ENCODE results near the gene ZNF335. TPM values are rescaled to one million over a fixed set of nuclear protein-coding genes. Genes with fewer than 3 reads are reported as not detected.

The ZNF335 gene
- total RNA-seq, 1 experiment from 2014 or later: 8.4 TPM

- in situ Hi-C loops (cut with HindIII; ENCODE audit: low pct_unique_long_range_greater_than_20kb, low sequenced_read_pairs): no loop called here
- DNase-seq (ENCODE audit: low read depth, low spot score): no peak
Observed at GRCh38 chr20:45925821-45926506, 46.0 kb downstream of the ZNF335 start.

GRCh38 chr20:45924391-45925261 is 47.4 kb downstream of the ZNF335 start:
- in situ Hi-C loops (cut with HindIII; ENCODE audit: low pct_unique_long_range_greater_than_20kb, low sequenced_read_pairs): no loop called here
- DNase-seq (ENCODE audit: low read depth, low spot score): no peak

GRCh38 chr20:45921337-45922189 is 50.4 kb downstream of the ZNF335 start:
- in situ Hi-C loops (cut with HindIII; ENCODE audit: low pct_unique_long_range_greater_than_20kb, low sequenced_read_pairs): no loop called here

GRCh38 chr20:45920462-45921336 is 51.3 kb downstream of the ZNF335 start:
- DNase-seq (ENCODE audit: low read depth, low spot score): no peak
- in situ Hi-C loops (cut with HindIII; ENCODE audit: low pct_unique_long_range_greater_than_20kb, low sequenced_read_pairs): no loop called here

More at GRCh38 chr20:45921337-45922189, 50.4 kb downstream of the ZNF335 start:
- no peak for DNase-seq (ENCODE audit: low read depth, low spot score)

- in situ Hi-C loops (cut with HindIII; ENCODE audit: low pct_unique_long_range_greater_than_20kb, low sequenced_read_pairs): no loop called here
- DNase-seq (ENCODE audit: low read depth, low spot score): no peak
Observed at GRCh38 chr20:45919542-45920399, 52.2 kb downstream of the ZNF335 start.

- in situ Hi-C loops (cut with HindIII; ENCODE audit: low pct_unique_long_range_greater_than_20kb, low sequenced_read_pairs): no loop called here
- no peak for DNase-seq (ENCODE audit: low read depth, low spot score)
Observed at GRCh38 chr20:45918779-45919537, 53.0 kb downstream of the ZNF335 start.

- in situ Hi-C loops (cut with HindIII; ENCODE audit: low pct_unique_long_range_greater_than_20kb, low sequenced_read_pairs): no loop called here
- no peak for DNase-seq (ENCODE audit: low read depth, low spot score)
Observed at GRCh38 chr20:45918182-45918737, 53.7 kb downstream of the ZNF335 start.

GRCh38 chr20:45917790-45918141 is 54.2 kb downstream of the ZNF335 start:
- no peak for DNase-seq (ENCODE audit: low read depth, low spot score)
- in situ Hi-C loops (cut with HindIII; ENCODE audit: low pct_unique_long_range_greater_than_20kb, low sequenced_read_pairs): no loop called here

GRCh38 chr20:45913116-45913515 is 58.9 kb downstream of the ZNF335 start:
- DNase-seq (ENCODE audit: low read depth, low spot score): no peak
- in situ Hi-C loops (cut with HindIII; ENCODE audit: low pct_unique_long_range_greater_than_20kb, low sequenced_read_pairs): no loop called here

GRCh38 chr20:45912344-45912682 is 59.7 kb downstream of the ZNF335 start:
- in situ Hi-C loops (cut with HindIII; ENCODE audit: low pct_unique_long_range_greater_than_20kb, low sequenced_read_pairs): no loop called here
- no peak for DNase-seq (ENCODE audit: low read depth, low spot score)

- peak; percentile 24 for DNase-seq (ENCODE audit: low read depth, low spot score)
- in situ Hi-C loops (cut with HindIII; ENCODE audit: low pct_unique_long_range_greater_than_20kb, low sequenced_read_pairs): no loop called here
Observed at GRCh38 chr20:45911486-45912343, 60.3 kb downstream of the ZNF335 start, which contains the start of gene PLTP. Gene PLTP, minus strand, starts transcription at chr20:45912155. Its CDS starts 703 bp downstream, at chr20:45911452.

GRCh38 chr20:45910670-45911485 is 61.1 kb downstream of the ZNF335 start:
- DNase-seq (ENCODE audit: low read depth, low spot score): peak; percentile 90
- in situ Hi-C loops (cut with HindIII; ENCODE audit: low pct_unique_long_range_greater_than_20kb, low sequenced_read_pairs): no loop called here

- DNase-seq (ENCODE audit: low read depth, low spot score): no peak
Observed at GRCh38 chr20:45909817-45910669, 62.0 kb downstream of the ZNF335 start.

More at GRCh38 chr20:45909817-45910669, 62.0 kb downstream of the ZNF335 start:
- in situ Hi-C loops (cut with HindIII; ENCODE audit: low pct_unique_long_range_greater_than_20kb, low sequenced_read_pairs): no loop called here
